NT2/D1 (cell line): ENCODE measurements around the gene VTI1A.

Experiments used
- DNase-seq: peaks from one replicate; pipeline ENCODE4 v3.0.0-alpha.2; 2011; ENCODE audit warnings: low read depth, low spot score
- H3K27me3 ChIP-seq: 2 replicates; pipeline ENCODE4 v1.6.0; 2011; ENCODE audit warnings: mild to moderate bottlenecking; ENCODE audit not compliant: insufficient read length, insufficient read depth
- H3K36me3 ChIP-seq: 2 replicates; pipeline ENCODE4 v1.6.1; 2011; ENCODE audit warnings: mild to moderate bottlenecking, low read length, mixed read lengths; ENCODE audit not compliant: insufficient read depth, insufficient read length
- H3K4me1 ChIP-seq: 2 replicates; pipeline ENCODE4 v1.5.1; 2011; ENCODE audit not compliant: insufficient read depth, insufficient read length
- H3K4me3 ChIP-seq: 2 replicates; pipeline ENCODE4 v1.5.1; 2011; ENCODE audit warnings: low read depth; ENCODE audit not compliant: insufficient read length
- H3K9ac ChIP-seq: 2 replicates; pipeline ENCODE4 v1.6.0; 2011; ENCODE audit warnings: low read depth; ENCODE audit not compliant: insufficient read length
- H3K9me3 ChIP-seq: 2 replicates; pipeline ENCODE4 v1.5.1; 2011; ENCODE audit warnings: mild to moderate bottlenecking, low read length; ENCODE audit not compliant: insufficient read depth
- SUZ12 ChIP-seq: IDR thresholded peaks from 2 replicates; pipeline ENCODE4 v1.6.1; 2011; ENCODE audit not compliant: insufficient read length, insufficient read depth; ENCODE audit errors: extremely low read depth
- YY1 ChIP-seq: IDR thresholded peaks from 2 replicates; pipeline ENCODE4 v1.6.1; 2011; ENCODE audit not compliant: insufficient read length, insufficient read depth
- ZNF274 ChIP-seq: IDR thresholded peaks from 2 replicates; pipeline ENCODE4 v1.6.1; 2011; ENCODE audit warnings: mild to moderate bottlenecking, low read depth, low read length

Gene VTI1A

GRCh38 chr10:112738606-112739591 is 291.9 kb downstream of the VTI1A start:
- no peaks in the 10 kb centered on the region for H3K36me3 ChIP-seq
- H3K27me3 ChIP-seq = no peaks in the 10 kb centered on the region
- DNase-seq = no peak
- H3K4me1 ChIP-seq = no peaks in the 10 kb centered on the region
- no peaks in the 10 kb centered on the region for H3K9me3 ChIP-seq
- no peak overlapping the region for H3K9ac ChIP-seq
- H3K4me3 ChIP-seq = no peak overlapping the region
- TF ChIP-seq SUZ12 (no peak), YY1 (no peak), ZNF274 (no peak)

- no peak for DNase-seq
- TF ChIP-seq ZNF274 (no peak), SUZ12 (no peak), YY1 (no peak)
- Histone ChIP-seq H3K4me1 (no peaks in the 10 kb centered on the region), H3K9ac (no peak overlapping the region), H3K27me3 (no peaks in the 10 kb centered on the region), H3K4me3 (no peak overlapping the region), H3K9me3 (no peaks in the 10 kb centered on the region), H3K36me3 (no peaks in the 10 kb centered on the region)
Measured at GRCh38 chr10:112739592-112740353, 292.8 kb downstream of the VTI1A start.

- Histone ChIP-seq H3K9ac (no peak overlapping the region), H3K4me3 (no peak overlapping the region), H3K27me3 (no peaks in the 10 kb centered on the region), H3K36me3 (no peaks in the 10 kb centered on the region), H3K9me3 (no peaks in the 10 kb centered on the region), H3K4me1 (no peaks in the 10 kb centered on the region)
- no peak for DNase-seq
- TF ChIP-seq SUZ12 (no peak), YY1 (no peak), ZNF274 (no peak)
Measured at GRCh38 chr10:112741830-112742402, 294.9 kb downstream of the VTI1A start.

GRCh38 chr10:112744181-112745096 is 297.4 kb downstream of the VTI1A start:
- Histone ChIP-seq H3K36me3 (no peaks in the 10 kb centered on the region), H3K9ac (no peak overlapping the region), H3K4me3 (no peak overlapping the region), H3K27me3 (no peaks in the 10 kb centered on the region), H3K9me3 (no peaks in the 10 kb centered on the region), H3K4me1 (no peaks in the 10 kb centered on the region)
- no peak for DNase-seq
- TF ChIP-seq SUZ12 = no peak
- no peak for TF ChIP-seq ZNF274
- no peak for TF ChIP-seq YY1

GRCh38 chr10:112746329-112746728 is 299.3 kb downstream of the VTI1A start:
- Histone ChIP-seq H3K9ac (no peak overlapping the region), H3K4me3 (no peak overlapping the region), H3K9me3 (no peaks in the 10 kb centered on the region), H3K27me3 (no peaks in the 10 kb centered on the region), H3K4me1 (no peaks in the 10 kb centered on the region), H3K36me3 (no peaks in the 10 kb centered on the region)
- TF ChIP-seq SUZ12 (no peak), YY1 (no peak), ZNF274 (no peak)
- no peak for DNase-seq

- no peaks in the 10 kb centered on the region for H3K27me3 ChIP-seq
- no peaks in the 10 kb centered on the region for H3K36me3 ChIP-seq
- H3K9me3 ChIP-seq = no peaks in the 10 kb centered on the region
- TF ChIP-seq ZNF274 (no peak), YY1 (no peak), SUZ12 (no peak)
- H3K9ac ChIP-seq = no peak overlapping the region
- no peak for DNase-seq
- no peak overlapping the region for H3K4me3 ChIP-seq
- H3K4me1 ChIP-seq = no peaks in the 10 kb centered on the region
Measured at GRCh38 chr10:112750427-112751167, 303.6 kb downstream of the VTI1A start.
